Gastroesophageal sphincter (tissue), 4 donors: ENCODE measurements around the gene FRMPD4. TPM values are rescaled to one million over a fixed set of nuclear protein-coding genes. Genes with fewer than 3 reads are reported as not detected.
"Not testable (repeated sequence)": the region's sequence is repeated elsewhere in the genome, so short reads cannot be mapped to it uniquely, and the experiment has no call there.

Source experiments
- ATAC-seq: fragments of 150-250 bp; one replicate; pipeline ENCODE4 v1.9.1; 2016; ENCODE audit warnings: mild to moderate bottlenecking, moderate library complexity
- H3K27ac ChIP-seq, 4 donors: fragments of 200-600 bp; sonication (generic) in 3 of 4; 1 replicate in 3 of 4; 2 replicates in 1 of 4; pipeline ENCODE4 v1.5.1; 2016 to 2019
- H3K27me3 ChIP-seq: fragments of 200-600 bp; sonication (generic); one replicate; pipeline ENCODE4 v1.5.1; 2019
- H3K36me3 ChIP-seq, 2 donors: fragments of 200-600 bp; sonication (generic); one replicate each; pipeline ENCODE4 v1.5.1; 2019; ENCODE audit warnings: control low read depth in 1 of 2
- H3K4me1 ChIP-seq, 3 donors: fragments of 200-600 bp; sonication (generic); 1 replicate in 2 of 3; 2 replicates in 1 of 3; pipeline ENCODE4 v1.5.1; 2016 to 2019; ENCODE audit warnings: control low read depth in 2 of 3
- H3K4me3 ChIP-seq, 2 donors: fragments of 200-600 bp; sonication (generic); one replicate each; pipeline ENCODE4 v1.5.1; 2019; ENCODE audit warnings: mild to moderate bottlenecking in 1 of 2, moderate library complexity in 1 of 2
- H3K9me3 ChIP-seq, 3 donors: fragments of 200-600 bp; sonication (generic); one replicate each; pipeline ENCODE4 v1.5.1; 2017 to 2019; ENCODE audit warnings: control low read depth in 2 of 3
- CTCF ChIP-seq, 4 experiments: fragments of 200-600 bp in 2 of 4; fragments of 450-650 bp in 2 of 4; sonication (generic) in 1 of 4; IDR thresholded peaks; one replicate each; pipeline ENCODE4 v1.5.1; 2017 to 2019; ENCODE audit warnings: antibody characterized with exemption in 4 of 4, mild to moderate bottlenecking in 2 of 4, moderate library complexity in 2 of 4
- EP300 ChIP-seq: sonication (generic); formaldehyde crosslinking; IDR thresholded peaks from one replicate; pipeline ENCODE4 v1.6.1; 2017; ENCODE audit warnings: antibody characterized with exemption, mild to moderate bottlenecking
- POLR2A ChIP-seq, 2 donors: fragments of 450-650 bp; IDR thresholded peaks; one replicate each; pipeline ENCODE4 v1.6.1; 2017; ENCODE audit warnings: antibody characterized with exemption in 2 of 2, mild to moderate bottlenecking in 2 of 2, moderate library complexity in 1 of 2
- POLR2AphosphoS5 ChIP-seq: sonication (generic); formaldehyde crosslinking; IDR thresholded peaks from one replicate; pipeline ENCODE4 v1.6.1; 2017; ENCODE audit warnings: antibody characterized with exemption
- WGBS, 2 donors: methylation state at CpG; one replicate each; pipeline ENCODE4 v1.1.5; 2018; ENCODE audit warnings: low coverage in 1 of 2; 5-methylcytosine and 5-hydroxymethylcytosine counted together
- total RNA-seq, 4 donors: library from RNA; depleted of rRNA; stranded (reverse); fragments of >200 nt; gene quantifications; one replicate each; pipeline ENCODE4 v1.1.0, GENCODE V29; 2016

The FRMPD4 gene
- total RNA-seq, 4 donors from 2014 or later, result 0.31 to 2.1 (median 1.3) TPM; not detected in 1

GRCh38 chrX:12496343-12496742 lies 358.1 kb downstream of the FRMPD4 start:
- no peaks in the 10 kb centered on the region for H3K9me3 ChIP-seq
- no peaks in the 10 kb centered on the region for H3K4me1 ChIP-seq
- WGBS, 2 donors, result 32% methylated on average over 4 of the region's 4 CpGs; no CpG with 5 or more reads in 1 of the 2 donors
- no peak overlapping the region for H3K4me3 ChIP-seq
- no peak overlapping the region for H3K27ac ChIP-seq
- H3K36me3 ChIP-seq, result no peaks in the 10 kb centered on the region
- no peak for TF ChIP-seq CTCF (IDR thresholded peaks at IDR 0.05)
- no peak for TF ChIP-seq POLR2AphosphoS5
- ATAC-seq, result no peak
- H3K27me3 ChIP-seq, result no peaks in the 10 kb centered on the region

DNA sequence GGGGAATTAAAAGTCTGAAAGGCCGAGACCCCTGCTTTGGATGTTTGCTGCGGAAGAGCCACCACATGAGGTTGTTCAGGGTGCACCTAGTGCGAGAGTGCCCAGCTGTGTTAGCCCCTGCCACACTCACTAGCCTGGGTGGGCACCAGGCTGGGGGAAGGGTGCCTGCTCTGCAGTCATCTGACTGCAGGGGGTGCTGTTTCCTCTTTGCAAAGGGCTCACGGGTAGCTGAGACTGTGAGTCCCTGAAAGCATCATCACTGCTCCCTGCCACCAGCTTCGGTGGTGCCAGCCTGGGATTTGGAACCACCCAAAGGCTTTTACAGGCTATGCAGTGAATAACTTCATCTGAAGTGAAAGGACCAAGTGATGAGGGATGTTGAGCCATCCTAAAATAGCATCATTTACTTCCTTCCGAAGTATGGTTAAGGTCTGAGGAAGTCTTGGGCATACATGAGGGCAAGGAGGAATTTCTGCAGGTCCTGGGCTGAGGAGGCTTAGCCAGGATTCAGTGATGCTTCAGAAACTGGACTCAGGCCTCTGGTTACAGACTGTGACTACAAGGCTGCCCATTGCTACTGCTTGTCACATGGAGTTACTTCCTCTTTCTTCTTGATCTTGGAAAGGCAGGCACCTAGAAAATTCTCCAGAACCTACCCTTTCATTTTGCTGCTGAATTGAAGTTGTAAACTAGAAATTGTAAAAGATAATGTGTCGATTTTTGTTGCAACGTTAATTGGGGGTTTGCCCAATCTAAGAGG lies 359.7 kb downstream of the FRMPD4 start:
- TF ChIP-seq POLR2A (IDR thresholded peaks at IDR 0.05), result no peak
- TF ChIP-seq EP300, result no peak
- TF ChIP-seq POLR2AphosphoS5, result no peak
- no peak for TF ChIP-seq CTCF (IDR thresholded peaks at IDR 0.05)
- no peaks in the 10 kb centered on the region for H3K9me3 ChIP-seq
- H3K27ac ChIP-seq, result no peak overlapping the region
- ATAC-seq, result no peak
- H3K27me3 ChIP-seq, result no peaks in the 10 kb centered on the region
- H3K36me3 ChIP-seq, result no peaks in the 10 kb centered on the region
- 55 to 100% methylated on average over 2 to 3 of the region's 8 CpGs for WGBS, 2 donors
- no peaks in the 10 kb centered on the region for H3K4me1 ChIP-seq
- H3K4me3 ChIP-seq, result no peak overlapping the region

- no peak for ATAC-seq
- no peaks in the 10 kb centered on the region for H3K9me3 ChIP-seq
- H3K4me3 ChIP-seq, result no peak overlapping the region
- H3K27me3 ChIP-seq, result no peaks in the 10 kb centered on the region
- no peaks in the 10 kb centered on the region for H3K4me1 ChIP-seq
- TF ChIP-seq POLR2A (IDR thresholded peaks at IDR 0.05) (no peak), CTCF (IDR thresholded peaks at IDR 0.05) (no peak), EP300 (no peak), POLR2AphosphoS5 (no peak)
- no peak overlapping the region for H3K27ac ChIP-seq
- 60% methylated on average over 1 of the region's 3 CpGs; no CpG with 5 or more reads in 1 of the 2 donors for WGBS, 2 donors
- H3K36me3 ChIP-seq, result no peaks in the 10 kb centered on the region
Observed at GRCh38 chrX:12505127-12505526, 366.9 kb downstream of the FRMPD4 start.

GRCh38 chrX:12515384-12515783 lies 377.1 kb downstream of the FRMPD4 start:
- not testable (repeated sequence) for H3K27ac ChIP-seq, H3K36me3 ChIP-seq, ATAC-seq, H3K9me3 ChIP-seq, H3K4me3 ChIP-seq, H3K4me1 ChIP-seq, H3K27me3 ChIP-seq
- 83 to 100% methylated on average over 2 of the region's 2 CpGs for WGBS, 2 donors

DNA sequence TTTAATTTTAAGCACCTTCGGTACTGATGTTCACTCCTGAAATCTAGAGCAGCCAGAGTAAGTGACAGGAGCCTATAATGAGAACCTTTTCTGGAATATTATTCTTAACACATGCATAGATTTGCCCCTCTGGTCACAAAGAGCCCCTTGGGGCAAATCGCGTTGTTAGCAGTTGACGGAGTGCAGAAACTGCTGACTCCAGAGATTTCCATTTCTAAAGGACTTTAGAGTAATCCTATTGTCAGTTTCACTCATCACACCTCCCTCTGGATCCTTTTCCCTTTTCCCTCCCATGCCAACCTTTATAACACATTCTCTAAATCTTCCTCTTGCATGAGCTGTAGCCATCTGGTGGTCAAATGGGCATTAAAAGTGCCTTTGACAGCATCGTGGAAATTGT lies 388.0 kb downstream of the FRMPD4 start:
- no peak overlapping the region for H3K27ac ChIP-seq
- 55% methylated on average over 4 of the region's 5 CpGs; no CpG with 5 or more reads in 1 of the 2 donors for WGBS, 2 donors
- TF ChIP-seq POLR2AphosphoS5 (no peak), CTCF (IDR thresholded peaks at IDR 0.05) (no peak), POLR2A (IDR thresholded peaks at IDR 0.05) (no peak), EP300 (no peak)
- H3K27me3 ChIP-seq, result no peaks in the 10 kb centered on the region
- ATAC-seq, result no peak
- H3K4me3 ChIP-seq, result no peak overlapping the region
- no peaks in the 10 kb centered on the region for H3K4me1 ChIP-seq
- no peaks in the 10 kb centered on the region for H3K36me3 ChIP-seq
- no peaks in the 10 kb centered on the region for H3K9me3 ChIP-seq

DNA sequence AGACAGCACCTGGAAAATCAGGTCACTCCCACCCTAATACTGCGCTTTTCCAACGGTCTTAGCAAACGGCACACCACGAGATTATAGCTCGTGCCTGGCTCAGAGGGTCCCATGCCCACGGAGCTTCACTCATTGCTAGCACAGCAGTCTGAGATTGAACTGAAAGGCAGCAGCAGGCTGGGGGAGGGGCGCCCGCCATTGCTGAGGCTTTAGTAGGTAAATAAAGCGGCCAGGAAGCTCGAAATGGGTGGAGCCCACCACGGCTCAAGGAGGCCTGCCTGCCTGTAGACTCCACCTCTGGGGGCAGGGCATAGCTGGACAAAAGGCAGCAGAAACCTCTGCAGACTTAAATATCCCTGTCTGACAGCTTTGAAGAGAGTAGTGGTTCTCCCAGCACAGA lies 399.8 kb downstream of the FRMPD4 start:
- H3K27me3 ChIP-seq, ATAC-seq, H3K36me3 ChIP-seq, H3K27ac ChIP-seq, H3K9me3 ChIP-seq, H3K4me1 ChIP-seq, H3K4me3 ChIP-seq: not testable (repeated sequence)
- WGBS, 2 donors, result no CpG with 5 or more reads among the region's 11 CpGs

DNA sequence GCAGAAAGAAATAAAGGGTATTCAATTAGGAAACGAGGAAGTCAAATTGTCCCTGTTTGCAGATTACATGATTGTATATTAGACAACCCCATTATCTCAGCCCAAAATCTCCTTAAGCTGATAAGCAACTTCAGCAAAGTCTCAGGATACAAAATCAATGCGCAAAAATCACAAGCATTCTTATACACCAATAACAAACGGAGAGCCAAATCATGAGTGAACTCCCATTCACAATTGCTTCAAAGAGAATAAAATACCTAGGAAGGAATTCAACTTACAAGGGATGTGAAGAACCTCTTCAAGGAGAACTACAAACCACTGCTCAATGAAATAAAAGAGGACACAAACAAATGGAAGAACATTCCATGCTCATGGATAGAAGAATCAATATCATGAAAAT lies 404.0 kb downstream of the FRMPD4 start:
- H3K27ac ChIP-seq, H3K4me3 ChIP-seq, H3K9me3 ChIP-seq, ATAC-seq, H3K27me3 ChIP-seq, H3K4me1 ChIP-seq, H3K36me3 ChIP-seq: not testable (repeated sequence)
- 50 to 100% methylated on average over 1 of the region's 3 CpGs for WGBS, 2 donors
